HepG2 (cell line): Measurements from ENCODE around the gene B9D2. TPM values are rescaled to one million over a fixed set of nuclear protein-coding genes. Genes with fewer than 3 reads are reported as not detected.
A peak's percentile ranks its signal among the peaks of the same experiment; 100 is the strongest.

Experiments used
- ELF3 ChIP-seq: IDR thresholded peaks from 2 replicates; pipeline ENCODE4 v1.6.1; 2016; ENCODE audit warnings: missing genetic modification reagents, missing compliant biosample characterization
- ELF4 ChIP-seq: sonication (generic); formaldehyde crosslinking; IDR thresholded peaks from 2 replicates; pipeline ENCODE4 v1.5.0; 2020; ENCODE audit warnings: missing genetic modification reagents, mild to moderate bottlenecking, moderate library complexity, borderline replicate concordance
- FOXO1 ChIP-seq: sonication (generic); formaldehyde crosslinking; IDR thresholded peaks from 2 replicates; pipeline ENCODE4 v1.4.0; 2020; ENCODE audit warnings: missing genetic modification reagents
- GATAD1 ChIP-seq: IDR thresholded peaks from 2 replicates; pipeline ENCODE4 v1.6.1; 2016; ENCODE audit warnings: missing genetic modification reagents, missing compliant biosample characterization
- GMEB2 ChIP-seq: IDR thresholded peaks from 2 replicates; pipeline ENCODE4 v1.6.1; 2016; ENCODE audit warnings: missing biosample characterization, missing genetic modification reagents, low read depth
- HHEX ChIP-seq: IDR thresholded peaks from 2 replicates; pipeline ENCODE4 v1.6.1; 2016; ENCODE audit warnings: control low read depth
- HMGA1 ChIP-seq: sonication (generic); formaldehyde crosslinking; conservative IDR thresholded peaks from 2 replicates; pipeline ENCODE4 v1.4.0; 2020; ENCODE audit warnings: missing genetic modification reagents
- HNRNPH1 ChIP-seq: fragments of 200-400 bp; formaldehyde crosslinking; optimal IDR thresholded peaks from 2 replicates; pipeline ENCODE3; 2017; ENCODE audit warnings: mild to moderate bottlenecking, low read depth, low read length
- MYNN ChIP-seq: sonication (generic); formaldehyde crosslinking; IDR thresholded peaks from 2 replicates; pipeline ENCODE4 v1.4.0; 2020; ENCODE audit warnings: mild to moderate bottlenecking, low read depth, missing genetic modification reagents
- NFE2L1 ChIP-seq: sonication (generic); formaldehyde crosslinking; IDR thresholded peaks from 2 replicates; pipeline ENCODE4 v1.4.0; 2020; ENCODE audit warnings: missing genetic modification reagents, mild to moderate bottlenecking, borderline replicate concordance
- NFRKB ChIP-seq: fragments of 450-650 bp; IDR thresholded peaks from 2 replicates; pipeline ENCODE4 v1.6.1; 2017
- NR1H2 ChIP-seq: sonication (generic); formaldehyde crosslinking; IDR thresholded peaks from 2 replicates; pipeline ENCODE4 v1.8.1; 2022; ENCODE audit warnings: low read depth, missing genetic modification reagents, borderline replicate concordance
- PRDM15 ChIP-seq: sonication (generic); formaldehyde crosslinking; IDR thresholded peaks from 2 replicates; pipeline ENCODE4 v1.4.0; 2020; ENCODE audit warnings: missing genetic modification reagents
- RFX3 ChIP-seq: IDR thresholded peaks from 2 replicates; pipeline ENCODE4 v1.6.1; 2016; ENCODE audit warnings: missing biosample characterization, missing genetic modification reagents
- SIN3B ChIP-seq: fragments of 150-350 bp; IDR thresholded peaks from 2 replicates; pipeline ENCODE4 v1.6.1; 2014; ENCODE audit warnings: low read length
- SMAD3 ChIP-seq: sonication (generic); formaldehyde crosslinking; IDR thresholded peaks from 2 replicates; pipeline ENCODE4 v1.4.0; 2020; ENCODE audit warnings: missing genetic modification reagents
- SSRP1 ChIP-seq: IDR thresholded peaks from 2 replicates; pipeline ENCODE4 v1.6.1; 2016; ENCODE audit warnings: control low read depth
- TFDP1 ChIP-seq: IDR thresholded peaks from 2 replicates; pipeline ENCODE4 v1.6.1; 2016; ENCODE audit warnings: missing compliant biosample characterization, missing genetic modification reagents, borderline replicate concordance
- WIZ ChIP-seq: sonication (generic); formaldehyde crosslinking; IDR thresholded peaks from 2 replicates; pipeline ENCODE4 v1.5.1; 2020; ENCODE audit warnings: mild to moderate bottlenecking, missing genetic modification reagents
- ZFP36L1 ChIP-seq: sonication (generic); formaldehyde crosslinking; IDR thresholded peaks from 2 replicates; pipeline ENCODE4 v1.8.0; 2022; ENCODE audit warnings: mild to moderate bottlenecking, missing genetic modification reagents, moderate library complexity
- ZMAT3 ChIP-seq: sonication (generic); formaldehyde crosslinking; conservative IDR thresholded peaks from 2 replicates; pipeline ENCODE4 v1.7.0; 2021; ENCODE audit warnings: missing genetic modification reagents
- ZNF263 ChIP-seq: sonication (generic); formaldehyde crosslinking; IDR thresholded peaks from 2 replicates; pipeline ENCODE4 v1.4.0; 2020; ENCODE audit warnings: missing genetic modification reagents
- ZNF468 ChIP-seq: sonication (generic); formaldehyde crosslinking; IDR thresholded peaks from 2 replicates; pipeline ENCODE4 v1.8.0; 2022; ENCODE audit warnings: mild to moderate bottlenecking, moderate library complexity, missing genetic modification reagents
- ZNF530 ChIP-seq: sonication (generic); formaldehyde crosslinking; IDR thresholded peaks from 2 replicates; pipeline ENCODE4 v1.5.0; 2020; ENCODE audit warnings: low read depth, mild to moderate bottlenecking, missing genetic modification reagents
- ZNF713 ChIP-seq: sonication (generic); formaldehyde crosslinking; IDR thresholded peaks from 2 replicates; pipeline ENCODE4 v1.4.0; 2020; ENCODE audit warnings: mild to moderate bottlenecking, missing genetic modification reagents
- ZNF724P ChIP-seq: sonication (generic); formaldehyde crosslinking; IDR thresholded peaks from 2 replicates; pipeline ENCODE4 v1.8.0; 2022; ENCODE audit warnings: missing genetic modification reagents, borderline replicate concordance
- ZNF878 ChIP-seq: sonication (generic); formaldehyde crosslinking; IDR thresholded peaks from 2 replicates; pipeline ENCODE4 v1.8.1; 2023; ENCODE audit warnings: mild to moderate bottlenecking, missing genetic modification reagents, moderate library complexity
- polyA plus RNA-seq, 8 experiments: library from polyadenylated mRNA; depleted of rRNA in 3 of 8; stranded (reverse) in 7 of 8; unstranded in 1 of 8; fragments of >200 nt; fragmentation: Illumina TruSeq in 4 of 8; extraction: Trizol in 4 of 8; gene quantifications; 2 replicates each; pipeline versions ENCODE4 v1.2.1 to v1.2.3, GENCODE V29; 2011 to 2016; ENCODE audit warnings: low read depth in 4 of 8, missing spikeins in 1 of 8, mixed read lengths in 1 of 8; ENCODE audit not compliant: insufficient read depth in 1 of 8
- total RNA-seq, 5 experiments: library from RNA; depleted of rRNA; stranded (reverse); fragments of >200 nt; fragmentation: Illumina TruSeq; extraction: Trizol; gene quantifications; 2 replicates each; pipeline ENCODE4 v1.2.3, GENCODE V29; 2016; ENCODE audit warnings: low read depth in 1 of 5

The B9D2 gene
- total and polyA plus RNA-seq, 2 of the 13 experiments (the other 11 are each of a cell fraction or from before 2014, with no cell fraction given) = 3.1 to 4.4 TPM

DNA sequence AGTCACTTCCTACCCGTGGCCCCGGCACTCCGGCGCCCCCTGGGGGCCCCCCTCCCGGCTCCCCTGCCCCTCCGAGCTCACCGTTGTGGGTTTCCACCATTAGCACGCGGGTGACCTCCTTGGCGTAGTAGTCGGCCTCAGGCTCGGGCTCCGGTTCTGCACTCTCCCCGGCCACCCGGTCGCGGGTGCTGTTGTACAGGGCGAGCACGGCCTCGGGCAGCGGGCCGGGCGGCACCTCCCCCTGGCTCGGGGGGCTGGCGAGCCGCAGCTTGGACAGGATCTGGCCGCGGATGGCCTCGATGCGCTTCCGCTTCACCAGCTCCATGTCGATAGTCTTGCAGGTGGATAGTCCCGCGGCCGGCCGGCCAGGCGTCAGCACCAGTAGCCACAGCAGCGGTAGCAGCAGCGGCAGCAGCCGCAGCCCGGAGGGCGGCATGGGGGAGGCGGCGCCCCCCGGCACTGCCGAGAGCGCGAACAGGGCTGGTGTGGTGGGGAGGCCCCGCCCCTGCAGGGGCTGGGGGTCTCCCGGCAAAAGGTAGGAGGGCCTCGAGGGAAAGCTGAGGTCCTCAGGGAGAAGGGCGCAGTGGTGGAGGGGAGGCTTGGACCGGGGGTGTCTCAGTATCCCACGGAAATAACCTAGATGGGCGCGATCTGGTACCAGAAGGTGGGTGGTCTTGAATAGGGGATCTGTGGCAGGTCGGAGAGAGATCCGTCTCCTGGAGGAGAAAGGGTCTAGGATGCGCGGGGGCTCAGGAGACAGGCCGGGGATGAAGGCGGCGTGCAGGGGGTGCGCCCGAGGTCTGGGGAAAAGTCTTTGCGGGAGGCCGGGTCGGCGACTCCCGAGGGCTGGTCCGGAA, 11.1 kb downstream of the B9D2 start (continued):
- no peak for TF ChIP-seq NR1H2
- no peak for TF ChIP-seq FOXO1 (CRISPR knock-in tag)
- no peak for TF ChIP-seq MYNN (CRISPR knock-in tag)
- TF ChIP-seq PRDM15 = no peak
- no peak for TF ChIP-seq SIN3B
- TF ChIP-seq ZNF263 (CRISPR knock-in tag) = peak; percentile 66; the same call in 1 of the 2 replicates
- no peak for TF ChIP-seq GATAD1 (CRISPR knock-in tag)
- no peak for TF ChIP-seq ELF4 (CRISPR knock-in tag)
- no peak; the same call in 1 of the 2 replicates for TF ChIP-seq NFE2L1 (CRISPR knock-in tag)
- TF ChIP-seq SMAD3 (CRISPR knock-in tag) = no peak
- no peak for TF ChIP-seq NFRKB
- TF ChIP-seq ZNF724P (CRISPR knock-in tag) = no peak
- no peak for TF ChIP-seq ZNF468 (CRISPR knock-in tag)
- TF ChIP-seq WIZ (CRISPR knock-in tag) = no peak
- no peak for TF ChIP-seq HMGA1
- TF ChIP-seq TFDP1 (CRISPR knock-in tag) = peak; percentile 16; the same call in 1 of the 2 replicates
- no peak for TF ChIP-seq ELF3
- TF ChIP-seq RFX3 = no peak
- peak; percentile 62; the same call in 1 of the 2 replicates for TF ChIP-seq ZMAT3 (CRISPR knock-in tag)
- TF ChIP-seq HHEX (CRISPR knock-in tag) = no peak
- TF ChIP-seq HNRNPH1 = no peak
- TF ChIP-seq ZNF713 (CRISPR knock-in tag) = no peak
- no peak for TF ChIP-seq ZFP36L1
- TF ChIP-seq SSRP1 = no peak
- TF ChIP-seq ZNF530 (CRISPR knock-in tag) = no peak
- TF ChIP-seq ZNF878 (CRISPR knock-in tag) = 0 out of 2 replicates have a peak, but pooled peaks have one; percentile 47
- no peak for TF ChIP-seq GMEB2 (CRISPR knock-in tag)
